GM23248 (cell line): ENCODE data around the gene MR1. TPM values are rescaled to one million over a fixed set of nuclear protein-coding genes. Genes with fewer than 3 reads are reported as not detected.
A peak's percentile ranks its signal among the peaks of the same experiment; 100 is the strongest.

Experiments used
- DNase-seq: peaks from one replicate; pipeline ENCODE4 v3.0.0-alpha.2; 2015
- H2AFZ ChIP-seq: fragments of 200-600 bp; sonication (generic); 2 replicates; pipeline ENCODE4 v1.6.1; 2016; ENCODE audit warnings: antibody characterized with exemption
- H3F3A ChIP-seq: fragments of 200-600 bp; sonication (generic); 2 replicates; pipeline ENCODE4 v1.6.1; 2016; ENCODE audit warnings: mild to moderate bottlenecking, antibody characterized with exemption, mixed run types; ENCODE audit not compliant: insufficient read depth
- H3K27ac ChIP-seq: fragments of 200-600 bp; sonication (generic); 2 replicates; pipeline ENCODE4 v1.5.1; 2016; ENCODE audit warnings: mild to moderate bottlenecking
- H3K27me3 ChIP-seq: fragments of 200-600 bp; sonication (generic); replicated peaks from 2 replicates; pipeline ENCODE4 v1.6.1; 2016; ENCODE audit warnings: mild to moderate bottlenecking; ENCODE audit not compliant: insufficient read depth
- H3K36me3 ChIP-seq: fragments of 200-600 bp; sonication (generic); 2 replicates; pipeline ENCODE4 v1.6.1; 2016; ENCODE audit warnings: low read depth, mild to moderate bottlenecking
- H3K4me1 ChIP-seq: fragments of 200-600 bp; sonication (generic); 2 replicates; pipeline ENCODE4 v1.6.1; 2016; ENCODE audit warnings: mild to moderate bottlenecking; ENCODE audit not compliant: insufficient read depth
- H3K4me2 ChIP-seq: fragments of 200-600 bp; sonication (generic); one replicate; pipeline ENCODE4 v1.6.1; 2016; ENCODE audit warnings: mild to moderate bottlenecking; ENCODE audit not compliant: unreplicated experiment
- H3K4me3 ChIP-seq: fragments of 200-600 bp; sonication (generic); 2 replicates; pipeline ENCODE4 v1.5.1; 2016; ENCODE audit warnings: mild to moderate bottlenecking
- H3K79me2 ChIP-seq: fragments of 200-600 bp; sonication (generic); 2 replicates; pipeline ENCODE4 v1.6.1; 2016; ENCODE audit warnings: mild to moderate bottlenecking; ENCODE audit not compliant: insufficient read depth
- H3K9ac ChIP-seq: fragments of 200-600 bp; sonication (generic); 2 replicates; pipeline ENCODE4 v1.6.1; 2016; ENCODE audit warnings: mild to moderate bottlenecking
- H3K9me2 ChIP-seq: fragments of 200-600 bp; sonication (generic); 2 replicates; pipeline ENCODE4 v1.6.1; 2016; ENCODE audit warnings: mixed run types, mild to moderate bottlenecking, moderate library complexity; ENCODE audit not compliant: insufficient read depth
- H3K9me3 ChIP-seq: fragments of 200-600 bp; sonication (generic); one replicate; pipeline ENCODE4 v1.6.1; 2017; ENCODE audit warnings: low read depth
- H4K20me1 ChIP-seq: fragments of 200-600 bp; sonication (generic); 2 replicates; pipeline ENCODE4 v1.6.0; 2016; ENCODE audit not compliant: insufficient read depth
- EZH2 ChIP-seq: fragments of 200-600 bp; sonication (generic); IDR thresholded peaks from 2 replicates; pipeline ENCODE4 v1.6.1; 2018; ENCODE audit warnings: antibody characterized with exemption, mild to moderate bottlenecking; ENCODE audit not compliant: insufficient read depth, poor library complexity, severe bottlenecking
- EZH2phosphoT487 ChIP-seq: fragments of 200-600 bp; sonication (generic); IDR thresholded peaks from 2 replicates; pipeline ENCODE4 v1.6.1; 2018; ENCODE audit warnings: antibody characterized with exemption, moderate library complexity, mild to moderate bottlenecking, low read depth; ENCODE audit not compliant: insufficient read depth
- WGBS, 2 experiments: methylation state at CpG; one replicate each; pipeline ENCODE4 v1.1.6; 2015 to 2017; ENCODE audit warnings: low lambda C conversion rate in 2 of 2, low coverage in 1 of 2; ENCODE audit errors: missing lambda C conversion rate in 2 of 2; 5-methylcytosine and 5-hydroxymethylcytosine counted together
- in situ Hi-C: fragments of 300-500 bp; cut with MboI; formaldehyde crosslinking; loops from 2 replicates; pipeline ENCODE4 v1.15.0; 2020
- polyA plus RNA-seq: library from polyadenylated mRNA; unstranded; fragments of >200 nt; fragmentation: Nextera tagmentation; extraction: Ambion mirVana; gene quantifications from 2 replicates; pipeline ENCODE4 v1.2.1, GENCODE V29; 2016
- total RNA-seq: library from RNA; depleted of rRNA; stranded (reverse); fragments of >200 nt; shearing (Covaris generic); gene quantifications from 2 replicates; pipeline ENCODE4 v1.2.3, GENCODE V29; 2014

The MR1 gene
- total and polyA plus RNA-seq, 2 experiments from 2014 or later, result 25.2 to 26.2 TPM

- WGBS, 2 experiments, result 85 to 86% methylated on average over 5 of the region's 5 CpGs
- in situ Hi-C loops, result no loop called here
- Histone ChIP-seq H3K36me3 (no peaks in the 10 kb centered on the region), H3K4me1 (peaks cover 36% of the 10 kb centered on the region), H3K27ac (no peak overlapping the region), H3K9ac (no peak overlapping the region), H2AFZ (no peak overlapping the region), H3K4me3 (no peak overlapping the region), H3K9me2 (no peaks in the 10 kb centered on the region), H4K20me1 (no peaks in the 10 kb centered on the region), H3K27me3 (no peaks in the 10 kb centered on the region), H3K4me2 (no peak overlapping the region), H3F3A (peaks cover 25% of the 10 kb centered on the region), H3K79me2 (no peaks in the 10 kb centered on the region), H3K9me3 (no peaks in the 10 kb centered on the region)
- TF ChIP-seq EZH2 (no peak), EZH2phosphoT487 (no peak)
- DNase-seq, result no peak
Measured at GRCh38 chr1:181075766-181076350, 42.1 kb downstream of the MR1 start.

DNA sequence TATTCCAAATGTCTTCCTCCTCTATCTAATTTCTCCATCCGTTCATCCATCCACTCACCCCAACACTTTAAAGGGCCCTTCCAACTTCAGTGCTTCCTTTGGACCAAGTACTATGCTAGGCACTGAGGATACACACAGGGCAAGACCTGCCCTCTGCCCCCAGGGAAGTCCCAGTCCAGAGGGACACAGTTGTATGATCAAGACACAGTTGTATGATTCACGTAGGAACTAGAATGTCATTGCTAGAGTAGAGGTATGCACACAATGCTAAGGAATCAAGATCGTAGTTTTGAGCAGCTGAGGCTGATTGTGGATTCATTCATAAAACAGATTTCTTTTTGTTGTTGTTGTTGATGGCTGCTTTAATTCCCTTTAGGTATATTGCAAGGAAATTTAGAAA lies 43.1 kb downstream of the MR1 start:
- no peak overlapping the region for H3K27ac ChIP-seq
- H4K20me1 ChIP-seq, result no peaks in the 10 kb centered on the region
- 64 to 65% methylated on average over 3 of the region's 3 CpGs for WGBS, 2 experiments
- no peak overlapping the region for H3K9ac ChIP-seq
- no peak overlapping the region for H2AFZ ChIP-seq
- H3K27me3 ChIP-seq, result no peaks in the 10 kb centered on the region
- H3K9me3 ChIP-seq, result no peaks in the 10 kb centered on the region
- H3K4me3 ChIP-seq, result no peak overlapping the region
- H3K4me1 ChIP-seq, result peaks cover 36% of the 10 kb centered on the region
- in situ Hi-C loops, result no loop called here
- H3F3A ChIP-seq, result peaks cover 25% of the 10 kb centered on the region
- no peak overlapping the region for H3K4me2 ChIP-seq
- DNase-seq, result no peak
- no peaks in the 10 kb centered on the region for H3K79me2 ChIP-seq
- no peaks in the 10 kb centered on the region for H3K9me2 ChIP-seq
- TF ChIP-seq EZH2phosphoT487, result no peak
- TF ChIP-seq EZH2, result no peak
- no peaks in the 10 kb centered on the region for H3K36me3 ChIP-seq

GRCh38 chr1:181077576-181078242 lies 43.9 kb downstream of the MR1 start:
- TF ChIP-seq EZH2, result no peak
- no peak for TF ChIP-seq EZH2phosphoT487
- peaks cover 25% of the 10 kb centered on the region for H3F3A ChIP-seq
- no peak overlapping the region for H3K4me3 ChIP-seq
- H3K9me3 ChIP-seq, result no peaks in the 10 kb centered on the region
- no peaks in the 10 kb centered on the region for H3K27me3 ChIP-seq
- H3K36me3 ChIP-seq, result no peaks in the 10 kb centered on the region
- H4K20me1 ChIP-seq, result no peaks in the 10 kb centered on the region
- DNase-seq, result no peak
- peak overlapping the region; percentile 74 for H2AFZ ChIP-seq
- WGBS, 2 experiments, result 70 to 73% methylated on average over 7 of the region's 7 CpGs
- peak overlapping the region; percentile 68 for H3K9ac ChIP-seq
- H3K4me1 ChIP-seq, result peaks cover 36% of the 10 kb centered on the region
- H3K27ac ChIP-seq, result peak overlapping the region; percentile 95
- no peaks in the 10 kb centered on the region for H3K9me2 ChIP-seq
- in situ Hi-C loops, result no loop called here
- H3K79me2 ChIP-seq, result no peaks in the 10 kb centered on the region
- peak overlapping the region; percentile 16 for H3K4me2 ChIP-seq

- no peak overlapping the region for H3K4me3 ChIP-seq
- no peak for DNase-seq
- no peaks in the 10 kb centered on the region for H3K36me3 ChIP-seq
- peak overlapping the region; percentile 68; the same call in 1 of the 2 replicates for H3K9ac ChIP-seq
- H3K4me2 ChIP-seq, result no peak overlapping the region
- no peaks in the 10 kb centered on the region for H3K9me3 ChIP-seq
- peak overlapping the region; percentile 95 for H3K27ac ChIP-seq
- H3K79me2 ChIP-seq, result no peaks in the 10 kb centered on the region
- H4K20me1 ChIP-seq, result no peaks in the 10 kb centered on the region
- H3K27me3 ChIP-seq, result no peaks in the 10 kb centered on the region
- in situ Hi-C loops, result no loop called here
- H3F3A ChIP-seq, result peaks cover 25% of the 10 kb centered on the region
- no peaks in the 10 kb centered on the region for H3K9me2 ChIP-seq
- TF ChIP-seq EZH2 (no peak), EZH2phosphoT487 (no peak)
- H3K4me1 ChIP-seq, result peaks cover 28% of the 10 kb centered on the region
- 54 to 57% methylated on average over 2 of the region's 2 CpGs for WGBS, 2 experiments
- H2AFZ ChIP-seq, result no peak overlapping the region
Measured at GRCh38 chr1:181079382-181079781, 45.6 kb downstream of the MR1 start.
